Breast epithelium (tissue), 4 donors: ENCODE data around the gene RHCG. TPM values are rescaled to one million over a fixed set of nuclear protein-coding genes. Genes with fewer than 3 reads are reported as not detected.

Experiments used
- DNase-seq, 2 donors: peaks; one replicate each; pipeline ENCODE4 v3.0.0-alpha.2; 2019; ENCODE audit warnings: low spot score in 2 of 2
- H3K27ac ChIP-seq, 2 donors: fragments of 200-600 bp; sonication (generic) in 1 of 2; one replicate each; pipeline ENCODE4 v1.5.1; 2016 to 2019; ENCODE audit warnings: mild to moderate bottlenecking in 1 of 2
- H3K27me3 ChIP-seq, 2 donors: fragments of 200-600 bp; sonication (generic) in 1 of 2; one replicate each; pipeline versions ENCODE4 v1.5.1 to v1.6.0; 2017 to 2019; ENCODE audit warnings: control low read depth in 1 of 2, mild to moderate bottlenecking in 1 of 2
- H3K36me3 ChIP-seq: fragments of 200-600 bp; one replicate; pipeline ENCODE4 v1.5.1; 2019
- H3K4me1 ChIP-seq, 2 donors: fragments of 200-600 bp; sonication (generic); one replicate each; pipeline ENCODE4 v1.5.1; 2016 to 2019; ENCODE audit warnings: control low read depth in 1 of 2
- H3K4me3 ChIP-seq, 3 donors: fragments of 200-600 bp; sonication (generic); 1 replicate in 2 of 3; 2 replicates in 1 of 3; pipeline ENCODE4 v1.5.1; 2016 to 2019; ENCODE audit warnings: mild to moderate bottlenecking in 3 of 3, moderate library complexity in 2 of 3
- H3K9me3 ChIP-seq, 2 donors: fragments of 200-600 bp; sonication (generic) in 1 of 2; one replicate each; pipeline ENCODE4 v1.5.1; 2016 to 2019; ENCODE audit warnings: control low read depth in 1 of 2
- POLR2A ChIP-seq: fragments of 450-650 bp; IDR thresholded peaks from one replicate; pipeline ENCODE4 v1.6.1; 2016; ENCODE audit warnings: antibody characterized with exemption, mild to moderate bottlenecking, moderate library complexity
- POLR2AphosphoS5 ChIP-seq, 3 donors: sonication (generic); formaldehyde crosslinking; IDR thresholded peaks; one replicate each; pipeline ENCODE4 v1.6.1; 2017; ENCODE audit warnings: antibody characterized with exemption in 3 of 3
- intact Hi-C: fragments of 100-400 bp; cut with DNase I; formaldehyde crosslinking; loops from one replicate; pipeline ENCODE4 v1.15.1; 2023; ENCODE audit warnings: low total_unique reads
- total RNA-seq, 3 donors: library from RNA; depleted of rRNA; stranded (reverse); fragments of >200 nt; gene quantifications; one replicate each; pipeline ENCODE4 v1.1.0, GENCODE V29; 2016
- TF ChIP-seq, protein P1 (sequence below), 3 donors: fragments of 450-650 bp; IDR thresholded peaks; one replicate each; pipeline ENCODE4 v1.5.1; 2016 to 2017; ENCODE audit warnings: antibody characterized with exemption in 3 of 3, mild to moderate bottlenecking in 3 of 3, moderate library complexity in 3 of 3

RHCG gene
- total RNA-seq, 3 donors from 2014 or later: 0.16 to 1.5 (median 0.66) TPM

DNA sequence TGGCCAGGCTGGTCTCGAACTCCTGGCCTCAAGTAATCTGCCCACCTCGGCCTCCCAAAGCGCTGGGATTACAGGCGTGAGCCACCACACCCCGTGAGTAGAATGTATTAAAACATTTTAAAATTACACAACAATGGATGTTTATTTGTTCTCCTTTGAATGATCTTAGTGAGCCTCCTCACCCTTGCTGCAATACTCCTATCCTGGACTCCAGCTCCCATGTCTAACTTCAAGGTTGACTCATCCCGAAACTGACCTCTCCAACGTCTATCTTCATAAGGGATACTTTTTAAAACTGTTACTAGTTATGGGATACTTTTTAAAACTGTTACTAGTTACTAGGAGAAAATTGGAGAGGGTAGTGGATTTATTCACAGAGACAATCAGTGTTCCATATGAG is 17.8 kb upstream of the RHCG start:
- intact Hi-C loops: no loop called here
- Histone ChIP-seq H3K4me1 (no peaks in the 10 kb centered on the region), H3K27me3 (peaks cover 0 to 4% of the 10 kb centered on the region in 2 donors), H3K4me3 (no peak overlapping the region), H3K36me3 (no peaks in the 10 kb centered on the region), H3K9me3 (no peaks in the 10 kb centered on the region), H3K27ac (no peak overlapping the region)
- no peak for DNase-seq
- TF ChIP-seq POLR2A (no peak), POLR2AphosphoS5 (IDR thresholded peaks at IDR 0.05) (no peak)
- TF ChIP-seq, protein P1, sequence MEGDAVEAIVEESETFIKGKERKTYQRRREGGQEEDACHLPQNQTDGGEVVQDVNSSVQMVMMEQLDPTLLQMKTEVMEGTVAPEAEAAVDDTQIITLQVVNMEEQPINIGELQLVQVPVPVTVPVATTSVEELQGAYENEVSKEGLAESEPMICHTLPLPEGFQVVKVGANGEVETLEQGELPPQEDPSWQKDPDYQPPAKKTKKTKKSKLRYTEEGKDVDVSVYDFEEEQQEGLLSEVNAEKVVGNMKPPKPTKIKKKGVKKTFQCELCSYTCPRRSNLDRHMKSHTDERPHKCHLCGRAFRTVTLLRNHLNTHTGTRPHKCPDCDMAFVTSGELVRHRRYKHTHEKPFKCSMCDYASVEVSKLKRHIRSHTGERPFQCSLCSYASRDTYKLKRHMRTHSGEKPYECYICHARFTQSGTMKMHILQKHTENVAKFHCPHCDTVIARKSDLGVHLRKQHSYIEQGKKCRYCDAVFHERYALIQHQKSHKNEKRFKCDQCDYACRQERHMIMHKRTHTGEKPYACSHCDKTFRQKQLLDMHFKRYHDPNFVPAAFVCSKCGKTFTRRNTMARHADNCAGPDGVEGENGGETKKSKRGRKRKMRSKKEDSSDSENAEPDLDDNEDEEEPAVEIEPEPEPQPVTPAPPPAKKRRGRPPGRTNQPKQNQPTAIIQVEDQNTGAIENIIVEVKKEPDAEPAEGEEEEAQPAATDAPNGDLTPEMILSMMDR (IDR thresholded peaks at IDR 0.05): no peak

DNA sequence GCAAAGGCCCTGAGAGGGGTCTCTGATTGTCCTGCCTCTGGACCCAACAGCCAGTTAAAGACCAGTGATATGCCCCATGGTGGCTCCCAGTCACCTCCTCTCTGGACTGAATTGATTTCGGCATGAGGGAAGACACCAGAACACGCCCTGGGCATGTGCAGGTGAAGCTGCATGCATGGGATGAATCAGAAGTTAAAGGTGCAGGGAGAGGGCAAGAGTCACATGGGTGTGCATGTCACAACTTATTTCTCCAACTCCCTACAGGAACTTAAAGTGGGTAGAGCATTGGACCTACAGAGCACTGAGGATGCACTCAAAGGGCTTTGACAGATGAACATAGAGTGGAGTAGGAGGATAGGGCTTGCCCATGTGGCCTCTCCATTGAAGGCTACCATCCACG is 16.9 kb upstream of the RHCG start:
- Histone ChIP-seq H3K27ac (no peak overlapping the region), H3K4me1 (no peaks in the 10 kb centered on the region), H3K36me3 (no peaks in the 10 kb centered on the region), H3K4me3 (no peak overlapping the region), H3K27me3 (peaks cover 0 to 4% of the 10 kb centered on the region in 2 donors), H3K9me3 (no peaks in the 10 kb centered on the region)
- intact Hi-C loops: loop anchor here (2.0 kb wide), 1 partner anchor 58 kb away; no protein-coding TSS in a partner anchor
- TF ChIP-seq, protein P1 (IDR thresholded peaks at IDR 0.05): no peak
- TF ChIP-seq POLR2AphosphoS5 (IDR thresholded peaks at IDR 0.05) (no peak), POLR2A (no peak)
- no peak for DNase-seq

- no peak for DNase-seq
- Histone ChIP-seq H3K9me3 (no peaks in the 10 kb centered on the region), H3K4me3 (no peak overlapping the region), H3K27ac (no peak overlapping the region), H3K36me3 (no peaks in the 10 kb centered on the region), H3K4me1 (no peaks in the 10 kb centered on the region), H3K27me3 (peaks cover 0 to 4% of the 10 kb centered on the region in 2 donors)
- intact Hi-C loops: loop anchor here (2.0 kb wide), 1 partner anchor 58 kb away; no protein-coding TSS in a partner anchor
- TF ChIP-seq POLR2A (no peak), POLR2AphosphoS5 (IDR thresholded peaks at IDR 0.05) (no peak)
- TF ChIP-seq, protein P1 (IDR thresholded peaks at IDR 0.05): no peak
These were observed 16.2 kb upstream of the RHCG start for GRCh38 chr15:89512631-89513030.

DNA sequence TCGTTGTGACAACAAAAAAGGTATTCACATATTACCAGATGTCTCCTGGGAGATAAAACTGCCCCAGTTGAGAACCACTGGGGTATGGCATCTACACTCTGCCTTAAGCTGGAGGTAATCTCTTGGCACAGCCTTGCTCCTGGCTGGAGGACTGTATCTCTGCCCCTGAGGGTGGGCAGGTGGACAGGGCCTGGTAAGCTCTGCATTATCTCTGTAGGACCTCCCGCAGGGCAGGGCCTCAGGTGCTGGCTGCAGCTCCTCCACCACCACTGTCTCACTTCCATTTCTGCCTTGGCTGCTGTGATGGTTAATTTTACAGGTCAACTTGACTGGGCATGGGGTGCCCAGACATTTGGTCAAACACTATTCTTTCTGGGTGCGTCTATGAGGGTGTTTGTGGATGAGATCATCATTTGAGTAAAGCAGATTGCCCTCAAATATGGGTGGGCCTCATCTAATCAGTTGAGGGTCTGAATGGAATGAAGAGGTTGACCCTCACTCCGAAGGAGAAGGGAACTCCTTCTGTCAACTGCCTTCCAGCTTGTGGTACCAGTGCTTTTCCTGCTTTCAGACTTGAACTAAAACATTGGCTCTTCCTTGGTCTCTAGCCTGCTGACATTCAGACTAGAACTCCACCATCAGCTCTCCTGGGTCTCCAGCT is 9.8 kb upstream of the RHCG start:
- Histone ChIP-seq H3K36me3 (no peaks in the 10 kb centered on the region), H3K27ac (no peak overlapping the region), H3K9me3 (no peaks in the 10 kb centered on the region), H3K27me3 (no peaks in the 10 kb centered on the region), H3K4me3 (no peak overlapping the region), H3K4me1 (no peaks in the 10 kb centered on the region)
- intact Hi-C loops: no loop called here
- TF ChIP-seq POLR2AphosphoS5 (IDR thresholded peaks at IDR 0.05): no peak
- TF ChIP-seq POLR2A: no peak
- TF ChIP-seq, protein P1 (IDR thresholded peaks at IDR 0.05): no peak
- DNase-seq: no peak

DNA sequence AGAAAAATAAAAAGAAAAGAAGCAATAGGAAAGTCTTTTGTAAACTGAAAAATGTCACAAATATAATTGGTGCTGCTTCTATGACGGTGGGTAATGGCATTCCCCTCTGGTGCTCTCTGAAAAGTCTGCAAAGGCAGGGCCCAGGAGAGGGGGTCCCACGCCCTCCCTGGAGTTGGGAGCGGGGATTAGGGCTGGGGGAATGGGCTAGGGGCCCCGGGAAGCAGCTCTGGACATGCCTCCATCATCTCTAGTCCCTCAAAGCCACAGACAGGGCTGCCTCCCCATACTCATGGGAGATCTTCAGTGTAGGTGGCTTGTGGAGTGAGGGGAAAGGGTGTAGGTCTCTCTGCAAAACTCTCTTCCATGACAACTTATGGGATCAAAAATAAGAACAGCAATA is 7.8 kb upstream of the RHCG start:
- TF ChIP-seq POLR2A (no peak), POLR2AphosphoS5 (IDR thresholded peaks at IDR 0.05) (no peak)
- TF ChIP-seq, protein P1 (IDR thresholded peaks at IDR 0.05): no peak
- H3K9me3 ChIP-seq: no peaks in the 10 kb centered on the region
- intact Hi-C loops: no loop called here

More for the DNA sequence above, 7.8 kb upstream of the RHCG start:
- no peak for DNase-seq
- Histone ChIP-seq H3K27me3 (peaks cover 0 to 3% of the 10 kb centered on the region in 2 donors), H3K4me3 (no peak overlapping the region), H3K36me3 (no peaks in the 10 kb centered on the region), H3K4me1 (no peaks in the 10 kb centered on the region), H3K27ac (no peak overlapping the region)
